HG02642 (cell line): ENCODE results near the gene C2CD5.
"Not testable (repeated sequence)": the region's sequence is repeated elsewhere in the genome, so short reads cannot be mapped to it uniquely, and the experiment has no call there.

ENCODE experiments used
- ATAC-seq: cut with Tn5 transposase; IDR thresholded peaks from one replicate; pipeline ENCODE4 v1.9.1; 2021; ENCODE audit warnings: mild to moderate bottlenecking; ENCODE audit not compliant: unreplicated experiment, poor library complexity

C2CD5 gene

DNA sequence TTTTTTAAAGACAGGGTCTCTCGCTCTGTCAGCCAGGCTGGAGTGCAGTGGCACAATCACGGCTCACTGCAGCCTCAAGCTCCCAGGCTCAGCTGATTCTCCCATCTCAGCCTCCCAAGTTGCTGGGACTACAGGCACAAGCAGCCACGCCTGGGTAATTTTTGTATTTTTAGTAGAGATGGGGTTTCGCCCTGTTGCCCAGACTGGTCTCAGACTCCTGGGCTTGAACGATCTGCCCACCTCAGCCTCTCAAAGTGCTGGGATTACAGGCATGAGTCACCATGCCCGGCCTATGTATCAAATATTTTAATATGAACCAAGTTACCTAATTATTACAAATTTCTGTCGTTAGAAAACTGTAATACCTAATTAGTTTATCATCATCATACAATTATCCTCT lies 63.5 kb downstream of the C2CD5 start:
- not testable (repeated sequence) for ATAC-seq

DNA sequence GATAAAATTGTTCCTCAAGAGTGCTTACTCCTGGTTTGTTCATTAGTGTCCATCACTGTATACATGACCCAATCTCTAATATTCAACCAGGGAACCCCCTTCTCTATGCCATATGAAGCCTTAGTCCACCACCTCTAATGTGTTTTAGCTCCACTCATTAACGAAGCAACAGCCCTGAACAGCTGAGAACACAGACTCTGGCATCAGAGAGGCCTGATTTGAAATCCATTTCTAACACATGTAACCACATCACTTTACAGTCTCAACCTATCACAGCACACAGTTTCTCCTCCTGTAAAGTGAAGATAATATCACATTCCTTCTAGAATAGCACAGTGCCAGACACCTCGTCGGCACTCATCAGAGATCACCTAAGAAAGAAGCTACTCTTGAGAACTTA lies 64.3 kb downstream of the C2CD5 start:
- no peak for ATAC-seq

DNA sequence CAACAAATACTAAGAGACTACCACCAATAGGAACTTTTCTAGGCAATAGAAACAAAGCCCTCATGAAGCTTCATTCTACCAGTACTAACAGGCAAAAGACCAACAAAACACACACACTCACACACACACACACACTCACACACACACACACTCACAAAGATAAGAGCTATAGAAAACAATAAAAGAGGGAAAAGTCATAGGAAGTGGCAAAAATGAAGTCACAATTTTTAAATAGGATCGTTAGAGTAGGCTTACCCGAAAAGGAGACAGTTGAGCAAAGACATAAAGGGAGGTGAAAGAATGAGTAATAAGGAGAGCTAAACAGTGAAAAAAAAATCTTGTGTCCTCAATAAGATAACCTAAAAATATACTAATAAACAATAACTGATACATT lies 66.5 kb downstream of the C2CD5 start:
- no peak for ATAC-seq

DNA sequence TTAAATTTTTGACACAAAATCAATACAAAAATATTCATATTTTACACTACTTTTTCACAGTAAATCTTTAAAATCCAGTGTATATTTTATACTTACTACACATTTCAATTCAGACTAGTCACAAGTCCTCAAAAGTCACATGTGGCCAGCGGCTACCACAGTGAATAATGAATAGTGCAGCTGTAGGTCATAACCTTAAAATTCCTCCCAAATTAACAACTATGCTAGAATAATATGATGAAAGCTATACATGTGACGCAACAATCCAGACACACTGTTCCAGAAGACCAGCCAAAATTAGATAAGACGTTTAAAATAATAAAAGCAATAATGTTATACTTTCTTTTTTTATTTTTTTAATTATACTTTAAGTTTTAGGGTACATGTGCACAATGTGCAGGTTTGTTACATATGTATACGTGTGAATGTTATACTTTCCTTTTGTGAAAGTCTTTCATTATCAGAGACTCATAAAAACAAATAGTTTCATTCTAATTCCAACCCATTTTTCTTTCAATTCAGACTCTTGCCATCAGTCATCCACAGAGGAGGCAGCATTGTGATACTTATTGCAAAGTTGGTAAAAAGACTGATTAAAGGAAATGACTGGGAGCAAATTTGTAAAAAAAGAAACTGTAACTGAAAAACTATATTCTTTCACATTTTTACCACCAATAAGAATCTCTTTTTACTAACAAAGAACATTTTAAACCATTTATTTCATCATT lies 67.0 kb downstream of the C2CD5 start:
- no peak for ATAC-seq

DNA sequence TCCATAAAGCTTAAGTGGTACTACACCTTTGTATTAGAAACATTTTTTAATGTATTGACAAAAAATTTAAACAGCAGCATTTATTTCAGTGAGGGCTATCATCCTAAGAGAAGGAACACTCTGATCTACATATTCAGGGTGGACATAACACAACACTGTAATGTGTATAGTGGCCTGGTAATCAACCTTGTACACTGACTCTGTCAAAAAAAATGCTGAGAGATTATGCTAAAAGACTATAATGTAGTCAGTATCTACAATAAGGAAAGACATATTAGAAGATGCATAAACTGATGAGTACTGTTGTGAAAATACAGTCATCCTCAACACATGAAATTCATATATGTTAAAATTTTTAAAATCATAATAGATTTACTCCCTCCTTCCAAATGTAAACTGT lies 68.2 kb downstream of the C2CD5 start:
- no peak for ATAC-seq

DNA sequence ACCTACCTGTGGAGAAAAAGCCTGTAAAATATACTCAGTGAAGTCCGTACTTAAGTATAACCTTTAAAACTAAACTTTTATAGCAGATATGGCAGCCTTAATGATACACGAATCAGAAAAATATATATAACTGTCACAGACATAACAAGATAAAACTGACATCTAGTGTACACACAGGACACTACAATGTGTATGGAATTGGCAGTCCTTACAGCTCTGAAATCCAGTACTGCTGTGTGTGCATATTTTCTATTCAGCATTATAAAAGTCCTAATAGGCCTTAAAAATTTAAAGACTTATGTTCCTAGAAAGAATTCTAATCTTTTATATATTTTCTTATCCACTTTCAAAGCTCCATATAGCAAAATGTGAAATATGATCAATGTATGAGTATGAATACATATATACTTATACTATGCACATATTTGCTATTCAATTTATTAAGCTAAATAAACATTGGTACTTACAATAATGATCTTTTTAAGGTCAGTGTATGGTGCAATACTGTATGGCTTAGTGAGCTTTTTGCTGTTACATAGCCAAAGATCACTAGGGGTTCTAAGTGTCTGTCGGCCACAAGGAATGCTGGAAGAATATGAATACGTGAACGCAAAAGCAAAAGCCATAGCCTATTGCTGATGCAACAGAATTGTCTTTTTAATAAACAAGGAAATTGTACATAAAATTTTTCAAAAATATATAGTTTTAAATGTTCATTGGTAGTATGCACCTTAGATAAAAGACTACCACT lies 69.2 kb downstream of the C2CD5 start:
- ATAC-seq: no peak

DNA sequence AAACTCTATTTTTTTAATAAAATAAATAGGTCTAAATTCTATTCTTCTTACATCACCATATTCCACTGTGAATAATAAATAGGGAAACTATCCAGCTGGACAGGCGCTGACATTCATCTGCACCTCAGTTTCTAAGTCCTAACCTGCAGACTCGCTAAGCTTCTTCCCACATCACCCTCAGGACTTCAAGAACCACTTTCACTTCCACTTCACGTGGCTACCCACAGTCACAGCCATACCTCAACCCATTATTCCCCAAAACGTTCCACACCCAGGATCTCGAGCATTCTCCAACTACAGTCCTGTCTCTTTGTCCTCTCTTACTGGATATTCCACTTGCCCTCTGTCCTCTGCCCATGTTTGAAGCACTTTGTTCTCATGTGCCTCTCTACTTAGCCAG lies 71.1 kb downstream of the C2CD5 start:
- ATAC-seq: peak; percentile 85

DNA sequence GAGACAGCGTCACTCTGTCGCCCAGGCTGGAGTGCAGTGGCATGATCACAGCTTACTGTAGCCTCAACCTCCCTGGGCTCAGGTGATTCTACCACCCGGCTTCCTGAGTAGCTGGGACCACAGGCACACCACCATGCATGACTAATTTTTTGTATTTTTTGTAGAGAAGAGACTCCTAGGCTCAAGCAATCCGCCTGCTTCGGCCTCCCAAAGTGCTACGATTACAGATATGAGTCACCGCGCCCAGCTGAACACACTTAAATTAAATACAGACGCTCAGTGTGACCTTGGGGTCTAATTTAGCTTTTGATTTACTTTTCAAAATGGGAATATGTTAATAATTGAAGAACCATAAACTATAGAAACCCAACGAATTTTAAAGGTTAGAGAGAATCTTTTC lies 77.2 kb downstream of the C2CD5 start:
- no peak for ATAC-seq

DNA sequence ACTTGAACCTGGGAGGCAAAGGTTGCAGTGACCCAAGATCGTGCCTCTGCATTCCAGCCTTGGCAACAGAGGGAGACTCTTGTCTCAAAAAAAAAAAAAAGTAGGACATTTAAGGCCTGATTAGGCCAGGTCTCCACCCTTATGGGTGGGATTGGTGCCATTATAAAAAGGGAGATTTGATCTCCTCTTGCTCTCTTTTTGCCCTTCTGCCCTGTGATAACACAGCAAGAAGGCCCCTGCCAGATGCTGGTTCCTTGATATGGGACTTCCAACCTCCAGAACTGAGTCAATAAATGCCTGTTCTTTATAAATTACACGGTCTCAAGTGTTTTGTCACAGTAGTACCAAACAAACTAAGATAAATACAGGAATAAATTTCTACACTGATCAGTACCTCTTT lies 81.0 kb downstream of the C2CD5 start:
- no peak for ATAC-seq

DNA sequence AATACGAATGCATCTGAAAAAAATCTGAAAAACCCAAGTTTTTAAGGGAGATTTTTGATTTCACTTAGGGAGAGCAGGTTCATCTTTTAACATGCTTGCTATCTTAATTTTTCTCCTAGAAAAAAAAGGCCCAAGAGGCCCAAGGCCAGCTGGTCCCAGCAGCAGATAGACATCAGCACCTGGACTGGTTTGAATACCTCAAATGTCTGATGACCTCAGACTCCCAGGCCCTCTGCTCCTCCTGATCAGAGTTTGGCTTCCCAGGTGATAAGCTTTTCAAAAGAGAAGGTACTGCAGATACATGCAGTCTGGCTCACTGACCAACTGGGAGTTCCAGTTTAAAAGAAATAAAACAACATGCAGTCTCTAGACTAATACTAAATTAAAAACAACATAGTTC lies 82.6 kb downstream of the C2CD5 start:
- ATAC-seq: no peak

DNA sequence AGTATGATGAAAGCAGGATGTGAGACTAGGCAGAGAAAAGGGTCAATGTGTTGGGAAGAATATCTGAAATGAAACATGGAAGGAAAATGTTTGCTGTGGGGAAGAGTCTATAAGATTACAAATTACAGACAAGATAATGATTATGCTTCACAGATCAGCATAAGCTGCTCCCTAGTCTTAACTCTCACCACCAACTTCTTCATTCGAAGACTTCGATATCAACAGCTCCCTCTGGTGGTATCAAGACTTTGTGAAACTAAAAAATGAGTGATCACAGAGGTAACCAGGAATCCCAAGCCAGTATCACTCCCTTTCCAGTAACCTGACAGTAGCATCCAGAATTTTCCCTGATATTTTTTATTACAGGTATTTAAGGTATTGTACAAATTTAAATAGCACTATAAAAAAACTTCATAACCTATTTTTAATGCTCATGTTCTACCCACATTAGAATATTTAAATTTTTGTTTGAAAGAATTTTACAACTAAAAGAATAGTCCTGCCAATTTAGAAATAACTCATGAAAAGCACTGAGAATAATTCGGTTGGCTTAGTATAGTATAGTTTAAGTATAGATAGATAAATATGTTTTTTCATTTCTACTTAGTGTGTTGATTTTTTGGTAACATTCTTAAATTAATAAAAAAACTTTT lies 84.4 kb downstream of the C2CD5 start:
- ATAC-seq: no peak

DNA sequence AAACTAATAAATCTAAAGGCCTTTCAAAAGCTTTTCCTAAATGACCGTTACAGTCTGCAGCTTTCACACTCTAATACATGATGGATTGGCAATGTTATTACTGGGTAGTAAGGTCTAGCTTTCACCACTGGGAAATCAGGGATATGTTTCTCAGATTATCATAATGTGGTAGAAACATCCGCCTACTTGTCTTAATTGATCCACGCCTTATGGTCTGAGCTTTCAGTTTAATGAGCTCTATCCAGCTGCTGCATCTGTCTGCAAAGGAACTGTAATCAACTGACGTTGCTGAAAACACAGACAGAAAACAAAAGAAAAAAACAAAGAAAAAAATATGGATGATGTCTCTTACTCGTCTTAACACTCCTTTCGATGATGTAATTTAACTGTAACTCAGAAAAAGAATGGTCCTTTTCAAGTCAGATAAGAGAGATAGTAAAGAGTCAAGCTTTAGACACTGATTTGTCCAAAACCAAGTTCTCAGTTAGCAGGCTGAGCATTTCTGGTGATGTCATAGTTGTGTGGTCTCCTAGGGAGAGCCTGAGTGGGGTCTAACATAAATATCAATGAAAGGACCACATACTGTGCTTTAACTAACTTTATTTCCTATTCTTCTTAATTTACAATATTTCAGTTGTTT lies 85.9 kb downstream of the C2CD5 start:
- ATAC-seq: no peak

DNA sequence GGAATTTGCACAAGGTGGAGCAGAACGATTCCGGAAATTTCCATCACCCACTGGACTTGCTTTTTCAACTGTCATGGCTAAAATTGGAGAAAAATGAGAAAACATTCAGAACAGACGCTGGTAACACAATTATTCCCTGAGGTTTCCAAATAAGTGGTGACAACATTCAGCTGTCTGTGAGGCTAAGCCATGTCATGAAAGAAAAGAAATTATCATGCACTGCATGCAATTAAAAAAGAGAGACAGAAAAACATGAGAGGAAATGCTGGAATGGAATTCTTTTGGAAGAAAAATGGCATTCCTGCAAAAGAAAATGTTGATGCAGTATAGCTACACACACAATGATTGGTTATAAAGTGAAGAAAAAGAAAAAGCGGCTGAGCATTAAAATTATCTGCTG lies 87.3 kb downstream of the C2CD5 start:
- no peak for ATAC-seq

DNA sequence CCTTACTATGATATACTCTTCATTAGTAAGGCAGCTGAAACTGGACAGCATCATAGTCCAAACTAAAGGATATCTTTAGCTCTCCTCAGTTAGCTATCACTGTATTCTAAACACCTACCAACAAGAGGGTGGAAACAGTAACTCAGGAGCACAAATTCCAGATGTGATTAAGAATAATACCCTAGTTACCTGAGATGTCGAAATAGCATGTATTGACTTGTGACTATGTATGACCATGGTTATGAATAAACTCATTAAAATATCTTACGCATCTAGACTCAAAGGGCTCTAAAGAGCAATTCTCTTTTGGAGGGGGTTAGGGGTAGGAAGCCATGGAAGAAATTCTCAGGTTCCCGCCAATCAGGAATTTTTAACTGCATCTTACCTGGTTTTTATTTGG lies 90.8 kb downstream of the C2CD5 start:
- no peak for ATAC-seq

DNA sequence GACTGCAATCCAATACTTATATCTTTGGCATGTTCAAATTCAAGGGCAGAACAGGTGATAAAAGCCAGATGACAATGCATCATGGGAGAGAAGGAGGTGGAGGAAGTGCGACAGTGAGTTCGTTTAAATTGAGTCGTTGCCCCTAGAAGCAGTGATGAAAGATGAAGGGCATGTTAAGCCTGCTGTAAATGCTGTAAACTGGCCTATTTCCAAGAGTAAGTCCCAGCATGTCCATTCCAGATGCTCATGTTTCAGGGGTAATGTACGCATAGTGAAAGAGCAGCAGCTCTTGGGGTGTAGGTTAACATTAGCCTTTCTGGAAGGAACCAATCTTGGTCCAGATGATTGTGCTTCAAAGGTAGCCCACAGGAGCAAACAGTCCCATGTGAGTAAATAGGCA lies 97.1 kb downstream of the C2CD5 start:
- ATAC-seq: no peak

DNA sequence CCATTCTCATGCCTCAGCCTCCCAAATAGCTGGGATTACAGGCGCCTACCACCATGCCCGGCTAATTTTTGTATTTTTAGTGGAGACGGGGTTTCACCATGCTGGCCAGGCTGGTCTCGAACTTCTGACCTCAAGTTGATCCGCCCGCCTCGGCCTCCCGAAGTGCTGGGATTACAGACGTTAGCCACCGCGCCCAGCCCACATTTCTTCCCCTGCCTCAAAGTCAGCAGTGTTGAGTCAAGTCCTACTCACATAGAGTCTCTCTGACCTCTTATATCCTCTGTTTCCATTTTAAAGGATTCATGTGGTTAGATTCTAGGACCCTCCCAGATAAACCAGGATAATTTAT lies 100.1 kb downstream of the C2CD5 start:
- ATAC-seq: not testable (repeated sequence)

DNA sequence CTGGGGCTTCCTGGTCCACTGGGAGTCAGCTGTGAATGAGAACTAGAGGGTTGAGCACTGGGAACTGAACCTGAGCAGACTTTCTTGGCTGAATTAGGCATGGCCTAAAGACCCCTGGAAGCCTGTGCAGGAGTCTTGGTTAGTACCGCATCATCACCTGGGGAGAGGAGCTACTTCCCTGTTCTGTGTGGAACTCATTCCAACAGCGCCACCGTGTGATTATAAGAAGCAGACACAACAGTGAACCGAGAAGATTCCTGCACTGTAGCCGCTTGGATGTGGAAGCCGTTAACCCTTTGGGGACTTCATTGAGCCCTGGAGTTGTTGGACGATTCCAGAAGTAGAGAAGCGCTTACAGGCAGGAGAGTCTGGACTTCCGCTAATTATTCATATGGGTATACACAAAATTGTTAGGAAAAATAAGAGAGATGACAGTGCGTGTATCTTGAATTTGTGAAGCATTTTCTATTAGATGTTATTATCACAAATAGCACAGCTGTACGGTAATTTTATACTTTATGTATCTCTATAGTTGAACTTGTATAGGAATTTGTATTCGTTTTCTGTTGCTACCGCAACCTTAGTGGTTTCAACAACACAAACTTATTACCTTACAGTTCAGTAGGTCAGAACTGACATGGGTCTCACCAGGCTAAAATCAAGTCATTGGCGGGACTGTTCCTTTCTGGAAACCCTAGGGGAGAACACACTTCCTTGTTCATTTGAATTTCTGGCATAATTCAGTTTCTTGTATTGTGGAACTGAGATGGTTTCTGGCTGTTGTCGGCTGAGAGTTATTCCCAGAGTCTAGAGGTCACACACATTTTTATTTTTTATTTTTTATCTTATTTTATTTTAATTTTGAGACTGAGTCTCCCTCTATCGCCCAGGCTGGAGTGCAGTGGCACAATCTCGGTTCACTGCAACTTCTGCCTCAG lies 100.7 kb downstream of the C2CD5 start:
- peak; percentile 100 for ATAC-seq

DNA sequence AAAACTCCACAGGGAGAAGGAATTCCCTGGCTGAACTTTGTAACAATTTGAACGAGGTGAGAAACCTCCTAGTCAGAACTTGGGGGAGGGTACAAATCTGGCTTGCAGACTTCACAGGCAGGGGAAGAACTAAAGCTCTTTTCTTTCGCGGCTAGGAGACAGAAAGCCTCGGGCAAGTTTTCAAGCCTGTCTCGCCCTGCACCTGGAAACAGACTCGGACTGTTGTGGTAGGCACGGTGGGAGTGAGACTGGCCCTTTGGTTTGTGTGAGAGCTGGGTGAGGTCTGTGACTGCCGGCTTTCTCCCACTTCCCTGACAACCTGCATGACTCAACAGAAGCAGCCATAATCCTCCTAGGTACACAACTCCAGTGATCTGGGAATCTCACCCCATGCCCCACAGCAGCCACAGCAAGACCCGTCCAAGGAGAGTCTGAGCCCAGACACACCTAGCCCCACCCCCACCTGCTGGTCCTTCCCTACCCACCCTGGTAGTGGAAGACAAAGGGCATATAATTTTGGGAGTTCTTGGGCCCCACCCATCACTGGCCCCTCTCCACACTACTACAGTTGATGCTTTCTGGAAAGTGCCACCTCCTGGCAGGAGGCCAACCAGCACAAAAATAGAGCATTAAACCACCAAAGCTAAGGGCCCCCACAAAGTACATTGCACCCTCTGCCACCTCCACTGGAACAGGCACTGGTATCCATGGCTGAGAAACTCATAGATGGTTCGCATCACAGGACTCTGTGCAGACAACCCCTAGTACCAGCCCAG lies 107.1 kb downstream of the C2CD5 start:
- no peak for ATAC-seq

DNA sequence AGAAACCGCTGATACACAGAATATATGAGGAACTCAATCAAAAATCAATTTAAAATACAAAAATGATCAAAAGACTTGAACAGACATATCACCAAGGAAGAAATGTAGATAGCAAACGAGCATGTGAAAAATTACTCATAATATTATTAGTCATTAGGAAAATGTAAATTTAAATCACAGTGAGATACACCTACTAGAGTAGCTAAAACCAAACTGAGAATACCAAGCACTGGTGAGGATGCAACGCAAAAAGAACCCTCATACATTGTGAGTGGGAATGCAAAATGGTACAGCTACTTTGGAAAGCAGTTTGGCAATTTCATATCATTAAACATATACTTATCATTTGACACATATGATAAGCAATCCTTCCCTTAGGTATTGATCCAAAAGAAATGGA lies 108.8 kb downstream of the C2CD5 start:
- no peak for ATAC-seq
